HepG2 (cell line): ENCODE results near the gene PYGL. TPM values are rescaled to one million over a fixed set of nuclear protein-coding genes. Genes with fewer than 3 reads are reported as not detected.
A peak's percentile ranks its signal among the peaks of the same experiment; 100 is the strongest.

Source experiments
- ARID4A ChIP-seq: sonication (generic); formaldehyde crosslinking; IDR thresholded peaks from 2 replicates; pipeline ENCODE4 v1.5.0; 2020; ENCODE audit warnings: mild to moderate bottlenecking, missing genetic modification reagents, borderline replicate concordance
- ASH2L ChIP-seq: fragments of 300-600, 200-600 bp; sonication (generic); IDR thresholded peaks from 2 replicates; pipeline ENCODE4 v1.7.0; 2017; ENCODE audit warnings: low read depth, mild to moderate bottlenecking, moderate library complexity, mixed read lengths, low read length; ENCODE audit not compliant: insufficient read length
- DMAP1 ChIP-seq: IDR thresholded peaks from 2 replicates; pipeline ENCODE4 v1.6.1; 2016
- EP300 ChIP-seq, 3 experiments: sonication (generic) in 1 of 3; formaldehyde crosslinking in 1 of 3; IDR thresholded peaks; 2 replicates each; pipeline versions ENCODE4 v1.5.1 to v1.6.1; 2011 to 2020; ENCODE audit warnings: low read depth in 2 of 3, low read length in 2 of 3, borderline replicate concordance in 1 of 3, improper control_type of control experiment in 1 of 3, mild to moderate bottlenecking in 1 of 3, missing genetic modification reagents in 1 of 3, moderate library complexity in 1 of 3
- GRHL1 ChIP-seq: sonication (generic); formaldehyde crosslinking; conservative IDR thresholded peaks from 2 replicates; pipeline ENCODE4 v1.8.0; 2022; ENCODE audit warnings: missing genetic modification reagents
- HMG20B ChIP-seq: conservative IDR thresholded peaks from 2 replicates; pipeline ENCODE4 v1.6.1; 2016; ENCODE audit warnings: missing genetic modification reagents, missing compliant biosample characterization
- NR2F6 ChIP-seq, 2 experiments: IDR thresholded peaks; 2 replicates each; pipeline ENCODE4 v1.6.1; 2016; ENCODE audit warnings: antibody characterized with exemption in 1 of 2, mild to moderate bottlenecking in 1 of 2
- PPARG ChIP-seq: conservative IDR thresholded peaks from 2 replicates; pipeline ENCODE4 v1.6.1; 2016; ENCODE audit warnings: missing biosample characterization, missing genetic modification reagents
- RERE ChIP-seq: IDR thresholded peaks from 2 replicates; pipeline ENCODE4 v1.6.1; 2016; ENCODE audit warnings: low read depth, missing genetic modification reagents, missing compliant biosample characterization
- TOE1 ChIP-seq: sonication (generic); formaldehyde crosslinking; IDR thresholded peaks from 2 replicates; pipeline ENCODE4 v1.4.0; 2020; ENCODE audit warnings: mild to moderate bottlenecking, missing genetic modification reagents
- ZC3H13 ChIP-seq: sonication (generic); formaldehyde crosslinking; IDR thresholded peaks from 2 replicates; pipeline ENCODE4 v1.8.1; 2023; ENCODE audit warnings: mild to moderate bottlenecking, missing genetic modification reagents, moderate library complexity
- ZKSCAN8 ChIP-seq: IDR thresholded peaks from 2 replicates; pipeline ENCODE4 v1.6.1; 2016; ENCODE audit warnings: borderline replicate concordance, missing genetic modification reagents, missing compliant biosample characterization
- ZNF564 ChIP-seq: sonication (generic); formaldehyde crosslinking; IDR thresholded peaks from 2 replicates; pipeline ENCODE4 v1.8.1; 2023; ENCODE audit warnings: mild to moderate bottlenecking, missing genetic modification reagents
- ZSCAN9 ChIP-seq: IDR thresholded peaks from 2 replicates; pipeline ENCODE4 v1.6.1; 2016; ENCODE audit warnings: borderline replicate concordance
- polyA plus RNA-seq, 8 experiments: library from polyadenylated mRNA; depleted of rRNA in 3 of 8; stranded (reverse) in 7 of 8; unstranded in 1 of 8; fragments of >200 nt; fragmentation: Illumina TruSeq in 4 of 8; extraction: Trizol in 4 of 8; gene quantifications; 2 replicates each; pipeline versions ENCODE4 v1.2.1 to v1.2.3, GENCODE V29; 2011 to 2016; ENCODE audit warnings: low read depth in 4 of 8, missing spikeins in 1 of 8, mixed read lengths in 1 of 8; ENCODE audit not compliant: insufficient read depth in 1 of 8
- total RNA-seq, 5 experiments: library from RNA; depleted of rRNA; stranded (reverse); fragments of >200 nt; fragmentation: Illumina TruSeq; extraction: Trizol; gene quantifications; 2 replicates each; pipeline ENCODE4 v1.2.3, GENCODE V29; 2016; ENCODE audit warnings: low read depth in 1 of 5
- TF ChIP-seq, protein P1 (sequence below): sonication (generic); formaldehyde crosslinking; IDR thresholded peaks from 2 replicates; pipeline ENCODE4 v1.5.0; 2020; ENCODE audit warnings: mild to moderate bottlenecking, missing genetic modification reagents

The PYGL gene
- total and polyA plus RNA-seq, 2 of the 13 experiments (the other 11 are each of a cell fraction or from before 2014, with no cell fraction given): 98.4 to 110 TPM

DNA sequence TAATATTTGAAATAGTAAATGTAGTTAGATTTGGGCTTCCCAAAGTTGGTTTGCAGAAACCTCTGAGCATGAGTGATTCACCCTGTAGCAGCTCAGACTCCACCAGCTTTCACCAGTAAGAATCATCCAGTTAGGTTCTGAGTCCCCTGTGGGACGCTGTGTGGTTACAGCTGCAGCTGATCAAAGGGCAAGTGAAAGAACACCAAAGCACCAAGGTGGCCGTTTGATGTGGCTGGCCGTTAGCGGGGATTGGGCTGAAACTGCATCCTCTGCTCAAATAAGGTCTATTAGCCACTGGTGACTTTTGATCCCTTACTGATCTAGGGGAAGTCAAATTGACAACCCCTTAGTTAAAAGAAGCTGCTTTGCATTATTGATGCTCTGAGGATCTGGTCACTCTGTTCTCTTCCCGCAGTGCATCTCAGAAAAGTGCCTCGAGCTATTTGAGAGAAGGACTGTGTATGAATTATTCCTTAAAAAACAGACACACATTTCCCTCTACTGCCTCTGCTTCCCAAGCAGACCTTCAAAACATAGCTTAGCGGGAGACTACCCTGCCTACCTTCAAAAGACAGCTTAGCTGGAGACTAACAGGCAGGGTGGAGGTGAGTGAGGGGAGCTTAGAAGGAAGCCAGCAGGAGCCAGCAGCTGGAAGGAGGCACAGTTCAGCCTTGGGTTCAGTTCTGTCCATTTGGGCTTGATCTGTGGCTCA is 68.8 kb downstream of the PYGL start (continued):
- no peak for TF ChIP-seq GRHL1 (CRISPR knock-in tag)
- peak; percentile 31; the same call in 1 of the 2 replicates for TF ChIP-seq PPARG (CRISPR knock-in tag)
- TF ChIP-seq ZC3H13 (CRISPR knock-in tag): no peak
- peak; percentile 51 for TF ChIP-seq ASH2L
- TF ChIP-seq ZKSCAN8 (CRISPR knock-in tag): no peak
- TF ChIP-seq ARID4A (CRISPR knock-in tag): peak; percentile 22; the same call in 1 of the 2 replicates
- TF ChIP-seq HMG20B (CRISPR knock-in tag): peak; percentile 75
- TF ChIP-seq EP300 (IDR thresholded peaks at IDR 0.05; ENCODE audit: low read depth in 2 of 2, low read length in 2 of 2): peak; percentile 57 to 90; a peak in 3 of 4 replicates
- TF ChIP-seq EP300 (CRISPR knock-in tag; IDR thresholded peaks at IDR 0.05; ENCODE audit: borderline replicate concordance): peak; percentile 81
- TF ChIP-seq ZNF564 (CRISPR knock-in tag): no peak
- TF ChIP-seq DMAP1 (CRISPR knock-in tag): no peak
- TF ChIP-seq TOE1 (CRISPR knock-in tag): no peak
- peak; percentile 35; the same call in 1 of the 2 replicates for TF ChIP-seq ZSCAN9
- TF ChIP-seq, protein P1, sequence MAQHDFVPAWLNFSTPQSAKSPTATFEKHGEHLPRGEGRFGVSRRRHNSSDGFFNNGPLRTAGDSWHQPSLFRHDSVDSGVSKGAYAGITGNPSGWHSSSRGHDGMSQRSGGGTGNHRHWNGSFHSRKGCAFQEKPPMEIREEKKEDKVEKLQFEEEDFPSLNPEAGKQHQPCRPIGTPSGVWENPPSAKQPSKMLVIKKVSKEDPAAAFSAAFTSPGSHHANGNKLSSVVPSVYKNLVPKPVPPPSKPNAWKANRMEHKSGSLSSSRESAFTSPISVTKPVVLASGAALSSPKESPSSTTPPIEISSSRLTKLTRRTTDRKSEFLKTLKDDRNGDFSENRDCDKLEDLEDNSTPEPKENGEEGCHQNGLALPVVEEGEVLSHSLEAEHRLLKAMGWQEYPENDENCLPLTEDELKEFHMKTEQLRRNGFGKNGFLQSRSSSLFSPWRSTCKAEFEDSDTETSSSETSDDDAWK (CRISPR knock-in tag): no peak
- TF ChIP-seq RERE (CRISPR knock-in tag): no peak
- peak; percentile 56; the same call in 1 of the 2 replicates for TF ChIP-seq NR2F6 (IDR thresholded peaks at IDR 0.05)
- TF ChIP-seq NR2F6 (CRISPR knock-in tag; IDR thresholded peaks at IDR 0.05): peak; percentile 87
